Putamen (tissue), 1 donor: ENCODE results near the gene FOXP2.
"Not testable (repeated sequence)": the region's sequence is repeated elsewhere in the genome, so short reads cannot be mapped to it uniquely, and the experiment has no call there.

Experiments
- DNase-seq: peaks from one replicate; pipeline ENCODE4 v3.0.0-alpha.2; 2016; ENCODE audit warnings: low spot score

The FOXP2 gene

GRCh38 chr7:114590298-114590697 lies 175.7 kb downstream of the FOXP2 start:
- DNase-seq: no peak

- DNase-seq: no peak
Observed at GRCh38 chr7:114598946-114599345, 184.3 kb downstream of the FOXP2 start.

DNA sequence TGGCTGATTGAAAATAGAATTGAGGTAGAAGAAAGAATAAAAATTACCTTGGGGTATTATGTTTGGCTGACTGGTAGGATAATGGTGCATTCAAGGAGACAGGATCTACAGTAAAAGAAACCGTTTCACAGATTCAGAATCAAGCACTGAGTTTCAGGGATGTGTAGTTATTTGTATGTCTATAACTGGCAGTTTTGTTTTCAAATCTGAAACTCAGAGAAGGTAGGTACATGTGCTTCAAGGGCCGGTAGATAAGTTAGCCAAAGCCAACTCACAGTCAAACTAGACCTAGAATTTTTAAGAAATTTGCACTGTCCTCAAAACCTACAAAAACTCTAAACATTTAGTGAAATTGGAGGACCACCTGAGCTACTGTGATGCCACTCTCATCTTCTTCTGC lies 191.5 kb downstream of the FOXP2 start:
- no peak for DNase-seq

GRCh38 chr7:114608822-114609221 lies 194.2 kb downstream of the FOXP2 start:
- DNase-seq: not testable (repeated sequence)

GRCh38 chr7:114620208-114620607 lies 205.6 kb downstream of the FOXP2 start:
- no peak for DNase-seq

DNA sequence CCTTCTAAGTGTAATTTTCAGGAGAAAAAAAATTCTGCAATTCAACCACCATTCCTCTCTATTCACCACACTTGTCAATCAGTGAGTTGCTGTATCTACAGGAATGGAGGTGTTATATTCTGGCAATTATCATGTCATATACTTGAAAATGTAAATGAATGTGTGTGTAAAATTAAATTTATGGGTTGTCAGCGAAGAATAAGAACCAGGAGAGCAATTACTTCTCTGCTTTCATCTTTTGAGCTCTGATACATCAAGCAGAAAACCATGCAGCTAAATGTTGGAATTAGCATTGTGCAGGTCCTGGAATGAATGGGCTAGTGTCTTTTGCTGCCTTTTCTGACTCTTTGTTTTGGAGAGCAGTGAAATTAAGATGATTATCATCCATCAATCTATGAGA lies 207.6 kb downstream of the FOXP2 start:
- peak; percentile 26 for DNase-seq

DNA sequence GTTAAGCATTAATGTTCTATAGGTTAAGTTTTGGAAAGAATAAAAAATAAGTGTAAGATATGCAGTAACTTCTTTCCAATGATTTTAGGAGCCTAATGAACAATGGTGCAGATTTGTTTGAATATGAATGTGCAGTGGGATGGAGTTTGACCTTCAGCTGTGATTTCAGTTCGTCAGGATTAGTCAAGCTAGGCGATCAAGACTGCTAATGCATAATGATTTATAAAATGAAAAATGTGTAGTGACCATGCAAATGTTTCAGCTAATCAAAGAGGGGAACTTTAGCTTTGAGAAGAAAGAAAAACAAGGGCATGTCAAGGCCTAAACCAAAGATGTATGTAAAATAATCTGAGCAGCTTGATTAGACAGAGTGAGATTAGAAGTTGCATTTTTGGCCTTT lies 208.5 kb downstream of the FOXP2 start:
- DNase-seq: no peak

DNA sequence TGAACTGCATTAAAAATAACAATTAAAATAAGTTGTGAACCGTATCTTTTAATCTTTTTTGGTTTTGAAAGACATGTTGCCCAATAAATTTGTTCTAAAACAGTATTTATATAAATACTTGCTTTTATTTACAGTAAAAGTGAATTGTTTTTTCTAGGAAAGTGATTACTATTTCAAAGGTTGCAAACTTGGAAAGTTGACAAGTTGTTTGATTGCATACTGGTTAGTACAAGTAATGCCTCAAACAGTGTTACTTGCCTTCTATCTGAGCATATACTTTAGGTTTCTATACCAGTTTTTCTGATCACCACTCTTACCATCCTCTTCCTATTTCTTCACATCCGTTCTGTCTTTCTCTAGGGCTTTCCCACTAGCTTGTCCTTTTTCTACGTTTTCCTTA lies 212.6 kb downstream of the FOXP2 start:
- DNase-seq: no peak

- no peak for DNase-seq
Observed at GRCh38 chr7:114628362-114628761, 213.7 kb downstream of the FOXP2 start.

GRCh38 chr7:114629762-114630161 lies 215.1 kb downstream of the FOXP2 start:
- no peak for DNase-seq

GRCh38 chr7:114630201-114630990 lies 215.8 kb downstream of the FOXP2 start:
- DNase-seq: no peak

- no peak for DNase-seq
Observed at GRCh38 chr7:114631249-114631822, 216.7 kb downstream of the FOXP2 start.

GRCh38 chr7:114639451-114639850 lies 224.8 kb downstream of the FOXP2 start:
- no peak for DNase-seq

- no peak for DNase-seq
Observed at GRCh38 chr7:114644455-114644854, 229.8 kb downstream of the FOXP2 start.

GRCh38 chr7:114645451-114645850 lies 230.8 kb downstream of the FOXP2 start:
- no peak for DNase-seq

GRCh38 chr7:114647518-114647917 lies 232.9 kb downstream of the FOXP2 start:
- no peak for DNase-seq

- no peak for DNase-seq
Observed at GRCh38 chr7:114648117-114648516, 233.5 kb downstream of the FOXP2 start.

- DNase-seq: no peak
Observed at GRCh38 chr7:114648680-114649079, 234.1 kb downstream of the FOXP2 start.

- no peak for DNase-seq
Observed at GRCh38 chr7:114649689-114650088, 235.1 kb downstream of the FOXP2 start.

- DNase-seq: no peak
Observed at GRCh38 chr7:114650491-114650890, 235.9 kb downstream of the FOXP2 start.

GRCh38 chr7:114652041-114652440 lies 237.4 kb downstream of the FOXP2 start:
- no peak for DNase-seq

- no peak for DNase-seq
Observed at GRCh38 chr7:114653364-114654088, 238.9 kb downstream of the FOXP2 start.

- no peak for DNase-seq
Observed at GRCh38 chr7:114656466-114656865, 241.9 kb downstream of the FOXP2 start.
